ENCODE results near the gene M1AP.

DNA sequence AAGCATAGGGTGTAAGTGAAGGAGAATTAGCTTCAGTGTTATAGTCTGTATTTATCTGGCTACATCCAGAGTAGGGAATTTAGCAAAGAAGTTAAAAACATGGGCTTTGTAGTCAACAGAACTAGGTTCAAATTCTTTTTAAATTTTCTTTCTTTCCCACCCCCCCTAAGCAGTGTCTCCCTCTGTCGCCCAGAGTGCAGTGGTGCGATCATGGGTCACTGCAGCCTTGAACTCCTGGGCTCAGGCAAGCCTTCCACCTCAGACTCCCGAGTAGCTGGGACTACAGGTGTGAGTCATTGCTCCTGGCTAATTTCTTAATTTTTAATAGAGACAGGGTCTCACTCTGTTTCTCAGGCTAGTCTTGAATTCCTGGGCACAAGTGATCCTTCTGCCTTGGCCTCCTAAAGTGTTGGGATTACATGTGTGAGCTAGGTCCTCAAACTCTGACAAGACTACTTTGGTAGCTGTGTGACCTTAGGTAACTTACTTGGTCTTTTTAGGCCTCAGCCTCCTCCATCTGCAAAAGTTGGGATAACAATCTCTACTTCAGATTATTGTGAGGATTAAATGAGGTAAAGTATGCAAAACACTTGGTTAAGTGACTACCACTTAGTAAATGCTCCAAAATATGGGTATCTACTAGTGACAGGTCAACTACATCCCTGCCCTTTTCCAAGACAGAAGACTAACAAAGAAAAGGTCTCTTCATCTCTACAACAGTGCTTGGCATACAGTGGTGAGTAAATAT lies 75.8 kb downstream of the M1AP start:
- TF ChIP-seq CTCF (IDR thresholded peaks at IDR 0.05 in 8 of 11, conservative IDR thresholded peaks at IDR 0.05 in 3 of 11) (no peak), POLR2A (IDR thresholded peaks at IDR 0.05) (no peak)

Measured in spleen (tissue), 7 donors.